ENCODE measurements around the gene FSD1. TPM values are rescaled to one million over a fixed set of nuclear protein-coding genes. Genes with fewer than 3 reads are reported as not detected.

FSD1 gene
- total RNA-seq, 1 donor from 2014 or later = not detected

GRCh38 chr19:4358709-4359626, 54.6 kb downstream of the FSD1 start:
- Histone ChIP-seq H3K4me3 (no peak overlapping the region), H3K4me1 (no peaks in the 10 kb centered on the region), H3K36me3 (peaks cover 49 to 58% of the 10 kb centered on the region in 2 donors), H3K9me3 (no peaks in the 10 kb centered on the region), H3K27me3 (no peaks in the 10 kb centered on the region), H3K27ac (no peak overlapping the region)
- TF ChIP-seq CTCF (IDR thresholded peaks at IDR 0.05) = no peak
- intact Hi-C loops (cut with DNase I) = no loop called here
- no peak for DNase-seq (ENCODE audit: low spot score in 2 of 2)

GRCh38 chr19:4359627-4360000, 55.2 kb downstream of the FSD1 start:
- Histone ChIP-seq H3K36me3 (peaks cover 51 to 64% of the 10 kb centered on the region in 2 donors), H3K27me3 (no peaks in the 10 kb centered on the region), H3K4me1 (no peaks in the 10 kb centered on the region), H3K4me3 (no peak overlapping the region), H3K9me3 (no peaks in the 10 kb centered on the region), H3K27ac (no peak overlapping the region)
- intact Hi-C loops (cut with DNase I) = no loop called here
- no peak for DNase-seq (ENCODE audit: low spot score in 2 of 2)
- TF ChIP-seq CTCF (IDR thresholded peaks at IDR 0.05) = no peak

- no peak overlapping the region for H3K27ac ChIP-seq
- no peaks in the 10 kb centered on the region for H3K4me1 ChIP-seq
- DNase-seq (ENCODE audit: low spot score in 2 of 2) = no peak
- intact Hi-C loops (cut with DNase I) = no loop called here
- peaks cover 54 to 66% of the 10 kb centered on the region in 2 donors for H3K36me3 ChIP-seq
- no peaks in the 10 kb centered on the region for H3K27me3 ChIP-seq
- no peak for TF ChIP-seq CTCF (IDR thresholded peaks at IDR 0.05)
- H3K4me3 ChIP-seq = no peak overlapping the region
- H3K9me3 ChIP-seq = no peaks in the 10 kb centered on the region
These were observed 55.7 kb downstream of the FSD1 start for GRCh38 chr19:4360081-4360569.

- Histone ChIP-seq H3K36me3 (peaks cover 60 to 72% of the 10 kb centered on the region in 2 donors), H3K4me1 (no peaks in the 10 kb centered on the region), H3K27me3 (no peaks in the 10 kb centered on the region), H3K9me3 (no peaks in the 10 kb centered on the region), H3K4me3 (no peak overlapping the region), H3K27ac (no peak overlapping the region)
- TF ChIP-seq CTCF (IDR thresholded peaks at IDR 0.05) = no peak
- intact Hi-C loops (cut with DNase I) = no loop called here
- DNase-seq (ENCODE audit: low spot score in 2 of 2) = no peak
These were observed 56.3 kb downstream of the FSD1 start for GRCh38 chr19:4360641-4361151.

- Histone ChIP-seq H3K27me3 (no peaks in the 10 kb centered on the region), H3K9me3 (no peaks in the 10 kb centered on the region), H3K36me3 (peaks cover 60 to 79% of the 10 kb centered on the region in 2 donors), H3K4me1 (no peaks in the 10 kb centered on the region), H3K27ac (no peak overlapping the region), H3K4me3 (no peak overlapping the region)
- no peak for DNase-seq (ENCODE audit: low spot score in 2 of 2)
- intact Hi-C loops (cut with DNase I) = no loop called here
- TF ChIP-seq CTCF (IDR thresholded peaks at IDR 0.05) = no peak
These were observed 57.0 kb downstream of the FSD1 start for GRCh38 chr19:4361152-4362046.

Data from ascending aorta (tissue), 2 donors.